ENCODE measurements around the gene ZNF804A.

Gene ZNF804A

GRCh38 chr2:184644685-184645084, 46.4 kb downstream of the ZNF804A start:
- Histone ChIP-seq H3K4me3 (ENCODE audit: low read depth, low read length) (no peak overlapping the region), H3K9me3 (ENCODE audit: severe bottlenecking) (no peaks in the 10 kb centered on the region), H3K36me3 (no peaks in the 10 kb centered on the region), H3K27ac (no peak overlapping the region), H3K27me3 (ENCODE audit: insufficient read depth, low read depth, severe bottlenecking) (no peaks in the 10 kb centered on the region)
- no peak for DNase-seq
- TF ChIP-seq CTCF (IDR thresholded peaks at IDR 0.05; ENCODE audit: low read depth, low read length), result no peak

- no peaks in the 10 kb centered on the region for H3K36me3 ChIP-seq
- H3K4me3 ChIP-seq (ENCODE audit: low read depth, low read length), result no peak overlapping the region
- no peak overlapping the region for H3K27ac ChIP-seq
- no peak for DNase-seq
- H3K9me3 ChIP-seq (ENCODE audit: severe bottlenecking), result no peaks in the 10 kb centered on the region
- no peak for TF ChIP-seq CTCF (IDR thresholded peaks at IDR 0.05; ENCODE audit: low read depth, low read length)
- H3K27me3 ChIP-seq (ENCODE audit: insufficient read depth, low read depth, severe bottlenecking), result no peaks in the 10 kb centered on the region
These were observed 47.8 kb downstream of the ZNF804A start for GRCh38 chr2:184646177-184646576.

- no peak for DNase-seq
- TF ChIP-seq CTCF (IDR thresholded peaks at IDR 0.05; ENCODE audit: low read depth, low read length), result no peak
- Histone ChIP-seq H3K36me3 (no peaks in the 10 kb centered on the region), H3K9me3 (ENCODE audit: severe bottlenecking) (no peaks in the 10 kb centered on the region), H3K27ac (no peak overlapping the region), H3K27me3 (ENCODE audit: insufficient read depth, low read depth, severe bottlenecking) (no peaks in the 10 kb centered on the region), H3K4me3 (ENCODE audit: low read depth, low read length) (no peak overlapping the region)
These were observed 48.3 kb downstream of the ZNF804A start for GRCh38 chr2:184646593-184646992.

GRCh38 chr2:184654945-184655344, 56.6 kb downstream of the ZNF804A start:
- Histone ChIP-seq H3K9me3 (ENCODE audit: severe bottlenecking) (no peaks in the 10 kb centered on the region), H3K4me3 (ENCODE audit: low read depth, low read length) (no peak overlapping the region), H3K27ac (no peak overlapping the region), H3K27me3 (ENCODE audit: insufficient read depth, low read depth, severe bottlenecking) (no peaks in the 10 kb centered on the region), H3K36me3 (no peaks in the 10 kb centered on the region)
- no peak for DNase-seq
- TF ChIP-seq CTCF (IDR thresholded peaks at IDR 0.05; ENCODE audit: low read depth, low read length), result no peak

- no peak for DNase-seq
- no peaks in the 10 kb centered on the region for H3K9me3 ChIP-seq (ENCODE audit: severe bottlenecking)
- no peaks in the 10 kb centered on the region for H3K36me3 ChIP-seq
- H3K27me3 ChIP-seq (ENCODE audit: insufficient read depth, low read depth, severe bottlenecking), result no peaks in the 10 kb centered on the region
- no peak overlapping the region for H3K4me3 ChIP-seq (ENCODE audit: low read depth, low read length)
- no peak for TF ChIP-seq CTCF (IDR thresholded peaks at IDR 0.05; ENCODE audit: low read depth, low read length)
- H3K27ac ChIP-seq, result no peak overlapping the region
These were observed 78.8 kb downstream of the ZNF804A start for GRCh38 chr2:184677171-184677570.

GRCh38 chr2:184679219-184680018, 81.1 kb downstream of the ZNF804A start:
- no peak for DNase-seq
- no peak for TF ChIP-seq CTCF (IDR thresholded peaks at IDR 0.05; ENCODE audit: low read depth, low read length)
- Histone ChIP-seq H3K36me3 (no peaks in the 10 kb centered on the region), H3K4me3 (ENCODE audit: low read depth, low read length) (no peak overlapping the region), H3K9me3 (ENCODE audit: severe bottlenecking) (no peaks in the 10 kb centered on the region), H3K27me3 (ENCODE audit: insufficient read depth, low read depth, severe bottlenecking) (no peaks in the 10 kb centered on the region), H3K27ac (no peak overlapping the region)
